GM21737 (cell line): ENCODE measurements around the gene TFB1M.
A peak's percentile ranks its signal among the peaks of the same experiment; 100 is the strongest.
"Not testable (repeated sequence)": the region's sequence is repeated elsewhere in the genome, so short reads cannot be mapped to it uniquely, and the experiment has no call there.

Source experiments
- ATAC-seq: cut with Tn5 transposase; IDR thresholded peaks from one replicate; pipeline ENCODE4 v1.9.1; 2021; ENCODE audit warnings: mild to moderate bottlenecking, moderate library complexity; ENCODE audit not compliant: unreplicated experiment

Gene TFB1M

DNA sequence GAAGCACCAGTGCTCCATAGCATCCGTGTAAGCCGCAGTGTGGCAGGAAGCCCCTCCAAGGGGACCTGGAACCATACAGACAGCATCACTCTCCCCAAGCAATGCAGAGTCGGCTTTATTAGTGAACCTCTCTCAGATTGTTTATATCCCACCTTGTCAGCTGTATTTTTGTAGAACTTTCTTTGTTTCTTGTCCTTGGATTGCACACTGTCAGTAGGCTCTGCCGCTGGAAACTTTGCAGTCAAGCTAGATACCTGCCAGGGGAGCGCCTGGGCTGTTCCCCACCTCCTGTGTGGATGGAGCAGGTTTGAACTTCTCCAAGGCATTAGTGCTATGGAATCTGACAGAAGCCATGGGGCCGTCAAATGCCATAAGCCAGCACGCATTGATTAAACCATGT lies 69.1 kb downstream of the TFB1M start:
- ATAC-seq: no peak

DNA sequence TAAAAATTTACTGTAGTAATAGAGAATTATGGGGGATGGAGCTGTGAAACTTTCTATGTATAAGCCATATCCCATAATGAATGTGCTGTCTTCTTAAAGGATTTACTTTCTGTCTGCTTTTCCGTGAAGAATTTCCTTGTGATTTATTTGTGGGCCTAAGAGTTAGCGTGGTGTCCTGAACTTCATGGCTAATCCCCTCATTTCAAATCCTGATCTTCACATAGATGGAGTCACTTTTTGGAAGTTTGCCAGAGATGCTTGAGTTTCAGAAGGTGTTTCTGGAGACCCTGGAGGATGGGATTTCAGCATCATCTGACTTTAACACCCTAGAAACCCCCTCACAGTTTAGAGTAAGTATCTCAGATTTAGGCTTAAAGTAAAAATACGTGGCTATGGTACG lies 69.8 kb downstream of the TFB1M start:
- ATAC-seq: no peak

DNA sequence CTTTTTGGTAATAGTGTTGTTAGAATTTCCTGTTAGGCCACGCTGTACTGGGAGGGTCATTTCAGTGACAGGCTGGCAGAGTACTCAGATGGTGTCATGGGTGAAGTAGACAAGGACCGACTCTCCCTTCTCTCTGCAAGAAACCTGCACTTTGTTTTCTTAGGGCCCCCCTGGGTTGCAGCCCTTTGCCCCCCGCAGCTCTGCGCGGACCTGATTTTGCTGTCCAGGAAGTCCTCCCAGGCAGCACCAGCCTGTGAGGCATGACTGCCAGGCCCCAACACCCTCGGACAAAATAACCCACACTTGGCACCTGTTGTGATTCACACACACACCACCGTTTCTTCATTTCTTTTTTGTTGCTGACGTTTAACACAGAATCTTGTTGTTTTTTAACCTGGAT lies 72.3 kb downstream of the TFB1M start:
- no peak for ATAC-seq

DNA sequence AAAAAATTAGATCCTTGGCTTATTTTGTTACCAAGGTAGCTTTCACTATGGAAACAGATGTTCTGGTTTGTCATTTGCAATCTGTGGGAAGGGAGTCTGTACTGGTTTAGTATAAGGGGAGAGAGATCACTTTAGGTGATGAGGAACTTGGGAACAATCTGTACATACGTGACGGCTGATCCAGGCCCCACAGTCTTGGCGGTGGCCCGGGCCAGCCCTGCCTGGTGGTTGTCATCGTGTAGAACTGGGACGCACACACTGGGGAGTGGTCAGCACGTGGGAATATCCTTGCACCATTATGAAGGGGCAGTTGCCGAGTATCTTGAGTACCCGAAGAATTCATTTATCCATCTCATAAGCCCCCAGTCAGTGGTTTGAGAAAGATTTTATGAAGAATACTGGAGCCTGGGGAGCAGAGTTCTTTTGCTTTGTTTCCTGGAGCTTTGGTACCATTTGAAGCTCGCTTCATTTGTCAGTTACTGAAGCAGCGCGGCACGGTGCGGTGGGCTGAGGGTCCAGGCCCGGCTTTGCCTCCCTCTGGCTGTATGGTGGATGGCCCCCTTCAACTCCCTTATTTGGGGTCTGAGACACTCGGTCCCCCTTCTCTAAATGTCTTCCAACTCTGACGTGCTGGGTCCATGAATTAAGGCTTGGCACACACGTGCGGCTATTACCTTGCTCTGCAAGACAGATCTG lies 73.2 kb downstream of the TFB1M start:
- ATAC-seq: no peak

DNA sequence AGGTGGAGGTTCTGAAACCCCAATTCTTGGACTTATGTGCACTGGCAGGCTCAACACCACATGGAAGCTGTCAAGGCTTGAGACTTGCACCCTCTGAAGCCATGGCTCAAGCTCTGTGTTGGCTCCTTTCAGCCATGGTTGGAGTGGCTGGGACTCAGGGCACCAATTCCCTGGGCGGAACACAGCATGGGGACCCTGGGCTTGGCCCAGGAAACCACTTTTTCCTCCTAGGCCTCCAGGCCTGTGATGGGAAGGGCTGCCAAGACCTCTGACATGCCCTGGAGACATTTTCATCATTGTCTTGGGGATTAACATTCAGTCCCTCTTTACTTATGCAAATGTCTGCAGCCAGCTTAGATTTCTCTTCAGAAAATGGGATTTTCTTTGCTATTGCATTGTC lies 76.7 kb downstream of the TFB1M start:
- no peak for ATAC-seq

DNA sequence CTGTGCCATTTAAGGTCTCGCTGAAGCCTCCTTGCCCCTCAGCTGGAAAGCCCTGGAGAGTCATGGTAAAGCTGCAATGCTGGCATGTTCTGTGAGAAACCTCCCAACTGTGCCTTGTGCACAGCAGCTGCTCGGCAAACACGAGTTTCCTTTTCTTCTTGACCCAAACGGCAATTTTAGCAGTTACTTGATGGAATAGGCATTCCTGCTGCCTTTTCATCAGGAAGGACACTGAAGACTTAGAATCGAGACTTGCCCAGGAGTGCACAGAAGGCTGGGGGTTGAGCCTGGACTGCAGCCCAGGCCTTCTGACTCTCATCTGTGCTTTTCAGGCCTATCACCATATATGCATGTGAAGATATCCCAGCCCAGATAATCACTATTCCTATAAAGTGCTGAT lies 79.2 kb downstream of the TFB1M start:
- no peak for ATAC-seq

DNA sequence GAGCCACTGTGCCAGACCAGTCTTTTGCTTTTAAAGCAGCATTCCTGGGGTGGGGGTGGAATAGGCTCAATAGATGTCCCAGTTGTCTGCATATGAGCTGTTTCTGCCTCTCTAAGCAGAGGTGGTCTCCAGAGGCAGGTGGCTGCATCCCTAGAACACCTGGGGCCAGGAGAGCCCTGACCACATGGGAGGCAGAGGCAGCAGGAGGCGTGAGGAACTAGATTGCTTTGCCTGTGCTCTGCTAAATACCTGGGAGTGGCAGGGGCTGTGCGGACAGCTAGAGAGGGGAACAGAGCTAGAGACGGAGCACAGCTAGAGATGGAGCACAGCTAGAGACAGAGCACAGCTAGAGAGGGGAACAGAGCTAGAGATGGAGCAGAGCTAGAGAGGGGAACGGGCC lies 79.6 kb downstream of the TFB1M start:
- no peak for ATAC-seq

DNA sequence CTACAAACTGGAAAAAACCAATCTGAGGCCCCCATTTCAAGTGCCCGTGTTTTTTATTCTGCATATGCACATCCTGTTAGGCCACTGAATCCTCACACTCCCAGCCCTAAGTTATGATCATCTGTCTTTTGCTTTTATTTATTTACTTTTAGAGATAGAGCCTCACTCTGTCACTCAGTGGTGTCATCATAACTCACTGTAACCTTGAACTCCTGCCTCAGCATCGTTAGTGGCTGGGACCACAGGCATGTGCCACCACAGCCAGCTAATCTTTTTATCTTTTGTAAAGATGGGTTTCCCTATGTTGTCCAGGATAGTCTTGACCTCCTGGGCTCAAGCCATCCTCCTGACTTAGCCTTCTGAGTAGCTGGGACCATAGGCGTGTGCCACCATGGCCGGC lies 80.1 kb downstream of the TFB1M start:
- no peak for ATAC-seq

DNA sequence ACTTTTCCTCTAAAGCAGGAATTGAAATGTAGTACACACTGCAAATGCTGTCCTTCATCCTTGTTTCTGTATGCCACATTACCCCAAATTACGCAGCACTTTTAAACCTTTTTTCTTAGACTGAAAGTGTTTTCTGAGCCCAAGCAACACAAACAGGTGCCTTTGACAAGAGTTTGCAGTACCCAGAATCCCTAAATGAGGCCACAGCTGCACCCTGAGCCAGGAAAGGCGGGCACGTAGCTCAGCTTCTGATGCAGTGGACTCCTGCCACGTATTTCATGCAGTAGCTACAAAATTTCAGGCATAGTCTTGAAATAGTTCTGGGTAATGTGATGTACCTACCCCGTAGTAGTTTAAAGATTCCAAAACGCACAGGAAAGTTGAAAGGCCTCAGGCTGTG lies 81.4 kb downstream of the TFB1M start:
- ATAC-seq: no peak

DNA sequence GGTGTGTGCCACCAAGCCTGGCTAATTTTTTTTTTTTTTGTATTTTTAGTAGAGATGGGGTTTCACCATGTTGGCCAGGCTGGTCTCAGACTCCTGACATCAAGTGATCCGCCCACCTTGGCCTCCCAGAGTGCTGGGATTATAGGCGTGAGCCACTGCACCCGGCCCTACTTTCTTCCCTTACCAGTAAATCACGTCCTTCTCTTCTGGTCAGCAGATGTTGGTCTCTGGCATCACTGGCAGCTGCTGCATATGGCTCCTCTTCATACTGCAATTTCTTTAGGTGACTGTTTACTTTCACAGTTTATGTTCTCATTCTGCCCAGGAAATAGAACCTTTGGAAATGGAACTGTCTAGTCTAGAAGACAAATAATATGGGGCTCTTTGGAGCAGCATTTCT lies 83.3 kb downstream of the TFB1M start:
- ATAC-seq: not testable (repeated sequence)

DNA sequence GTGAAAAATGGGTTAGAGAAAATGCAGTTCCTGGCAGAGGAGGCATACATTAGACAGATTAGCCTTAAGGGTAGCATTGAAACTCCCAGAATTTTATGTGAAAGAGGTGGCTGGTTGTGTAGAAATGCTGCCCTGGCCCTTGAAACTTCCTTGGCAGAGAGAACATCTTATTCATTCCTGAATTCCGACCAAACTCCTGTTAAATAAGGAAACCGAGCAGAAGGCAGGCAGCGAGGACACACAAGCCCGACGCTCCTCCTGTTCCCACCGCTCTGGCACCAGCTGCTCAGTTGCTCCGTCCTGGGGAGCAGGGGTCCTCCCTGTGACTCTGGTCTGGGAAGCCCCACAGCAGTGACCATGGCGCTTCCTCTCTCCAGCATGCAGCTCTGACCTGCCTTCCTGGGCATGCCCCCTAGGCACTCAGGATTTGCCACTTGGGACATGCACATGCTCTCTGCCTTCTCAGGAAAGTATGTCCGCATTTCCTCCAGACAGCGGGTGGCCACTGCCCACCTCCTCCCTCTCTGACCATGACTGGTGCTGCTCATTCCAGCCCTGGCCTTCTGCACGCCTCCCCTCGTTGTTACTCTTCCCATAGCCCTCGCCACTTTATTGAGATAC lies 85.6 kb downstream of the TFB1M start:
- no peak for ATAC-seq

DNA sequence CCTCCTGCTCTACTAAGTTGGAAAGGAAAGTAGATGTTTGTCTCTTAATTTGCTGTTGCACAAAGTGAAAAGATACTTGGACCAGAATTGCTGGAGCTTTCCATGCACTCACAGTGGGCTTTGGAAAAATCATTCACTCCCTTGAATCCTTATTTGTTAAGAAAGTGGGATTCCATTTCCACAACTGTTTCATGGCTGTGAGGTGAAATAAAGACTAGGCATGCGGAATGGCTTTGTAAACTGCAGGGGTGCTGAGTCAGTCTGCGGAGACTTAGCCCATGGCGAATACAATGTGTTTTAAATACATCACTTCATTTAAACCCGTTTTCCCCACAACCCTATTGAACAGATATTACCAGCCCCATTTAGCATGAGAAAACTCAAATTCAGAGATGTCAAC lies 87.2 kb downstream of the TFB1M start:
- no peak for ATAC-seq

DNA sequence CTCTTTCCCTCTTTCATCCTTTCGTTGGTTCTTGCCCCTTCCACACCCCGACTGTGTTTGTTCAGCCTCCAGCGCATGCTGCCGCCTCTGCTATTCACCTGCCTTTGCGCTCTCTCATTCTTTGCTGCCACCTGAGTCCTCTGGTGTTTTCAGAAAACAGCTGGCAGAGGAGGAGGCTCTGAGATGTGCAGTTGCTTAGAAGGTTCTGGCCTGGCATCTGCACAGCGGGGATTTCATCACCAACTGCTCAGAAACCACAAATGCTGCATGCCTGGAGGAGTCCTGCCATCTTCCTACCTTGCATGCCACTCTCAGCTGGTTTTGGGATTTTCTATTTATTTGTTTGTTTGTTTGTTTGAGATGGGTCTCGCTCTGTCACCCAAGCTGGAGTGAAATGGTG lies 89.7 kb downstream of the TFB1M start:
- ATAC-seq: no peak

DNA sequence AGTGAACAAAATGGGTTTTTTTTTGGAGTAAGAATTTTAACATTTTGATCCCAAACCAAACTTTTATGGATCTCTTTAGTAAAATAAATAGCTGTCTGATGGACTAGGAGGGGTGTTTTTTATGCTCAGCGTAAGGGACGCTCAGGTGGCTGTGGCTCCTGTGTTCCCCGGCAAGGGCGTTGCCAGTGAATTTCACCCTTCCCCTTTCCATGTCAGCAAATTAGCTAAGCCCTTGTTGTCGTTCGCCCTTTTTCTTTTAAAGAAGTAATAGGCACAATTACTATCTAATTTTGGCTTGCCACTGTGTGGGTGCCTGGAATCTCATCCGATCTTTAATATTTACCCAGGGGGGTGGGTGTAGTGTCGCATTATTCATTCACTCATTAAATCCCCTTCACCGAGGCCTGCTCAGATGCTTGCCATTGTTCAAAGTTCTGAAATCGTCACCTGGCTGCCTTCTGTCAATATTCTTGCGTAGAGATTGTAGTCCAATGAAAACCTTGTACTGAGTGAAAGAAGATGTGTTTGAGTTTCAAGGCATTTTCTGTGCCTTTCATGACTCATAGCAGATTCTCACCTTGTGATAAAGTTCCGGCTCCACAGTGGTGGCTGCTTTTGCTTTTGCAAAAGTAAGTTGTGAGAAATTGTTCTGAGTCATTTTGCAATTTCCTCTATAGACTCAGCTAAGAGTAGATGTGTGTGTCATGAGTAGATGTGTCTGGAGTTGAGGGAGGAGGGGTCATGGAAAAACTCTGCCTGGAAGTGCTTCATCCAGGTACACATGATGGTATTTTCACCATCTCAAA lies 90.4 kb downstream of the TFB1M start:
- peak; percentile 95 for ATAC-seq

DNA sequence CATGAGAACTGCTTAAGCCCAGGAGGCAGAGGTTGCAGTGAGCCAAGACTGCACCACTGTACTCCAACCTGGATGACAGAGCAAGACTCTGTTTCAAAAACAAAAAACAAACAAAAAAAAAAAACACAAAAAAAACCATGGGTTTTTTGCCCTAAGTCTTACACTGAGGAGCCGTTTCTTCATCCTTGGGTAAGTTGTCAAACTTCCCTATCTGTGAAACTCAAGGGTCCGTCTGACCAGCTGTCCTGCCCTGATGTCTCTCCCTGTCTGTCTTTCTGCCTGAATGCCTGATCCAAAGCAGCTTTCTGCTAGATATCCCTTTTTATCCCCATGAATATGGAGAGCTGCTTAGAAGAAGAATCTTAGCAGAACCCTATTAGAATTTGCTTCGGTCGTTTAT lies 91.8 kb downstream of the TFB1M start:
- no peak for ATAC-seq

DNA sequence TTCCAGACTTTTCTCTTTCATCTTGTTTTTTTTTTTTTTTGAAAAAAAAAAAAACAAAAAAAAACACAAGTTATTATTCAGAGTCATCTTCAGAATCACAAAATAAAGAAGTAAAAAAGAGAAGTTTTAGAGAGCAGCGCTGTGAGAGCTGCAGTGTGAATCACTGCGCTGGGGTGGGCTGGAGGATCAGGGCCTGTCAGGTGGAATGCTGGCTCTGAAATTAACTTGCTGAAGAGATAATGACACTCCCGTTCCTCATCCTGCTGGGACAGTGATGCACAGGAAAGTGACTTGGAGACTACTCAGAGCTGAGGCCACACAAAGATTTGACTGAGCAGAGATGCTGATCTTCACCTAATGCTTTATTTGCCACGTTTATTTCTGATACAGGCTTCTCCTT lies 93.2 kb downstream of the TFB1M start:
- no peak for ATAC-seq

DNA sequence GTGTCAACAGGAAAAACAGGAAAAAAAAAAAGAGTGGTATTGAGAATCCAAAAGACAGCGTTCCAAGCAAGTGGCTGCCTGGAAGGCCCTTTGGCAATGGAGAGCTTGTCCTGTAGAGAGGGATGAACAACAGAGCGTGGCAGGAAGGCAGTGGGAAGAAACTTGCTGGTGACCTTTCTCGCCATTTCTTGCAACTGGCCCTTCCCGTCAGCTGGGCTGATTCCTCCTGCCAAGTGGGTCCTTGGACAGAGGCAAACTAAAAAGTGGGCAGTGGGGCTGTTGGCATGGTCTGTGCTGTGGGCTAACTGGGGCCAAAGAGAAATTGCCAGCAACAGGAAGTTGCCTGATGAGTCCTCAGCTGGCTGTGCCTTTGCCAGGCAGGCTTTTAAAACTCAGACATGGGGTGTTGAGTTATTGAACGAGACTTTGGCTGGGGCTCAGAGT lies 94.4 kb downstream of the TFB1M start:
- ATAC-seq: no peak

DNA sequence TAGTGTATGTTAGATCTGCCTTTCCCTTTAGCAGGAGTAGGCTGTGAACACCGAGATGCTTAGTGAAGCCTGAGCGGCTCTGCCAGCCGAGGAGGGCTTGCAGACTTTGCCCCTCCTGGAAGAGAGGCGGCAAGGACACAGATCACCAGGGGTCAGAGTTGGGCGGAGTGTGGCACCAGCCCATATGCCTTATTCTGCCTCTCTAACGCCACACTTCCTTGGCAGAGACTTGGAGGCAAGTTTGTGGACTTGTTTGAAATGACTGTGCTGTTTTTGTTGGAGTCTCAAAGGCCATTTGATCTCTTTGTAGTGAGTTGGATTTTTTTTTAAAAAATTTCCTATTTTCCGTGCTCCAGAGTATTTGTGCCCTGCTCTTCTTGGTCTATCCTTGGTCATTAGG lies 95.0 kb downstream of the TFB1M start:
- no peak for ATAC-seq

DNA sequence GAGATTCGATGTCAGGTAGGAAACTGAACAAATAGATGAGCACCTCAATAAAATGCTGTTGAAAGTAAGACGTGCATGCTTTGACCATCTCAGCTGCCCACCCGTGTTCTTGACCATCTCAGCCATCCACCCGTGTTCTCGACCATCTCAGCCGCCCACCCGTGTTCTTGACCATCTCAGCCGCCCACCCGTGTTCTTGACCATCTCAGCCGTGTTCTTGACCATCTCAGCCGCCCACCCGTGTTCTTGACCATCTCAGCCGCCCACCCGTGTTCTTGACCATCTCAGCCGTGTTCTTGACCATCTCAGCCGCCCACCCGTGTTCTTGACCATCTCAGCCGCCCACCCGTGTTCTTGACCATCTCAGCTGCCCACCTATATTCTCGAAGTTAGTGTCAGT lies 95.6 kb downstream of the TFB1M start:
- not testable (repeated sequence) for ATAC-seq

DNA sequence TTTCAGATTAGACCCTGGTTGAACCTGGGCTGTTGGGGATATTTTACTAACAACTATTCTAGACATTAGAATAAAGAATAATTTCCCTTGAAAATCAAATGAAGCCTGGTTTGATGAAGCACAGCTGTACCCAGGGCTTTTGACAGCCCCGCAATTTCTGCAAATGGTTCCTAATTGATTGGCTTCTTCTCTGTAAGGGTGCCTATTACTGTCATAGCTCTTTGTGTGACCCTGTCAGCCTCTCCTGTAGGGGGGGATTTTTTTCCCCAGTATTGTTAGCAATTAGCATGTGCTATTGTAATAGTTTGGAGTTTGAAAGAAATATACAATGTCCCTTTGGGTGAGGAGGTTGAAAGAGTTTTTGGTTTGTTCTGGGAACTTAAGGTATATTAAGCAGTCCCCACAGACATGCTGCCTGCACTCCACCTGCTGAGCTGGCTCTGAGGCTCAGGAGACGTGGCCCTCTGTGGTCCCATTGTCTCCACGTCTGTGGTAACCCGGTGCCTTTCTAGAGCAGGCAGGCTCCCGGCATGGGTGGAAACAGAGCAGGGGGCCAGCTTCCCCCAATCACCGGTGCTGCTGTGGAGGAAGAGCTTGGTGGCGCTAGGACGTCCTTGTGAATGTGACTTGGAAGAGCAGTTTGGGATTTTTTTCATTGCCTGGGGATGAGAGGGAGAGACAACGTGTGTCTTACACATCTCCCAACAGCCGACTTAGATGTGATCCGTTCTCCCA lies 97.8 kb downstream of the TFB1M start:
- no peak for ATAC-seq

DNA sequence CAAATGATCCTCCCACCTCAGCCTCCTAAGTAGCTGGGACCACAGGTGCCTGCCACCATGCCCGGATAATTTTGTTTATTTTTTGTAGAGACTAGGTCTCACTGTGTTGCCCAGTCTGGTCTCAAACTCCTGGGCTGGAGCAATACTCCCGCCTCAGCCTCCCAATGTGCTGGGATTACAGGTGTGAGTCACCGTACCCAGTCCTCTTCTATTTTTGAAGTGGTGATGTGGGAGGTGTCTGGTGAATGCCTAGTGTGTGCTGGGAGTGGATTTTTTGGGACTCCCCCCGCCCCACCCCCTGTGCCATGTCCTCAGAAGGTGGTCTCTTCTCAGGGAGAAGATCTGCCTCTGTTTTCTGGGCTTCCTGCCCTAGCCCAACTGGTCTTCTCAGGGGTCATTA lies 98.4 kb downstream of the TFB1M start:
- ATAC-seq: no peak
